NCI-H2227 (cell line): ENCODE data around the gene RPS2.

ENCODE experiments used
- DNase-seq: peaks from one replicate; lab custom pipeline; 2025; ENCODE audit not compliant: unreplicated experiment; lab: John Stamatoyannopoulos, UW

The RPS2 gene

DNA sequence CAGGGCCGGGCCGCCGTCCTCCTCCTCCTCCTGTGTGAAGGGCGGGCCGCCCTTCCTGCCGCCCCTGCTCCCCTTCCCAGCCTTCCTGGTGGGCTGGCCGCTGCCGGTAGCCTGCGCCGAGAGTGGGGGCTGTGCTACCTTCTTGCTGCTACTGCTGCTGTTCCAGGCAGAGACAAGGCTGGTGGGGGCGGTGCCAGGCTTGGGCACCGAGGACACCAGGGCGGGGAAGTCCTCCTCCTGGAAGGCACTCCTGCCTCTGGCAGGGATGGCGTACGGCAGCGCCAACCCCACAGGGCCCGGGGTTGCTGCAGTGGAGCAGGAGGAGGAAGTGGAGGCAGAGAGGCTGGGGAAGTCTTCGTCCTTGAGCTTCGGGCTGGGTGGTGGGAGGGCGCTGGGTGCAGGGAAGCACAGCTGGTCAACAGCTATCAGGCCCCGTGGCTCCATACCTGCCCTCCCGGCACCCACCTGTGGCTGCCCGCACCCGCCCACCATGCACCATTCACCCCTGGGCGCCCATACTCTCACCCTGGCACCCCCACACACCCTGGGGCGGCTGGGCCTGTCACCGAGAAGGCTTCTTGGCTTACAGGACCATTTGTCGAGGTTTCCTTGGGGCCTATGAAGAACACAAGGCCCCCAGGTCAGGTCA, 35.4 kb upstream of the RPS2 start:
- no peak for DNase-seq

- DNase-seq = no peak
Measured at GRCh38 chr16:1998852-1999801, 34.5 kb upstream of the RPS2 start.

DNA sequence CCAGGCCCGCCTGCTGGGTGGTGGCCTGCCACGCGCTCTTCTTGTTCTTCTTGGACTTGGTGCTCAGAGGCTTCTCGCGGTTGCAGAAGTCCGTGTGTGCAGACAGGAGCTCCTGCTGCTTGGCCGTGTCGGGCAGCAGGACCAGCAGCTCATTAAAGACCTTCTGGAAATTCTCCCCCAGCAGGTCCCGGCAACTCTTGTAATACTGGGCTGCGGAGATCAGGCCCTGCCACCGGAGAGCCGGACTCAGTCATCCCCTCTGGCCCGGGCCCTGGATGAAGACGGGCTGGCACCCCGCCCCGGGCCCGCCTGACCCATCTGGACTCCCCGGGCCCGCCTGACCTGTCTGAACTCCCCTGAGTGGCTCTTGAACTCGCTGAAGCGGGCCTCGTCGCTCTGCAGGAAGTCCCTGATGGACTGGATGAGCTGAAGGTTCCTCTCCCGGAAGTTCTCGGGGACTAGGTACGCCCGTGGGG, 33.8 kb upstream of the RPS2 start:
- no peak for DNase-seq

DNA sequence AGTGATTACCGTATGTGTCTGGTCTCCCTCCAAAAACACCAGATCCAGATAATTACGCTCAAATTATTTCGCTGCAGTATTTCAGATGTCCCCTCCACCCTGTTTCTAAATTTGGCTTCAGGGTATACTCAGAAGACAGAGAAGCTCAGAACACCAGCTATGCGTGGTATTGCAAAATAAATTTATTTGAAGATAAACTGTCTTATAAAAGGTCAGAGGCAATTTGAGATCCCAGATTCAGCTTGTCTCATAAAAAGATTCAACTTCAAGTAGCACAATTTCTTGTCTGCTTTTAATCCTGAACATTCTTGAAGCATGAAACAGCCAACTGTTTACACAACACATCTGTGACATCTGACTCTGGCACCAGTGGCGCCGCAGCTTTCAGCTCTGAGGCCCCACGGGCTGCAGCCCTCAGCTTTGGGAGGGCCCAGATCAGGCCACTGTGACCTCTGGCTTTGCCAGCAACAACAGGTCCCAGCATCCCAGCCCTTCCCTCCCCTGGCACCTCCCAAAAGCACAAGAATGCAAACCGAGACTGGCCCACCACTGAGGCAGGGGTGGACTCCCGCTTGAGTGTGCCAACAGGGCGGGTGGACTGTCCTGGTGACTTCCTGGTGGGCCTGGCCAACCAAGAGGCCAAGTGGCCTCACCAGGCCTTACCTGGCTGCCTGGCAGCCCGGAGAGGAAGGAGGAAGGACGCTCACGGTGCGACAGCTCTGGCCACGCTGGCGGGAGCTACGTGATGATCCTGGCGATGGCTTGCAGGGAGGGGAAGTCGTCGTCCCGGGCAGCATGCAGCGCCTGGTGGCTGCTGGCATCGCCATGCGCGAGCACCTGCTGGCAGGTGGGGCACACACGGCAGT, 33.1 kb upstream of the RPS2 start:
- DNase-seq = no peak

DNA sequence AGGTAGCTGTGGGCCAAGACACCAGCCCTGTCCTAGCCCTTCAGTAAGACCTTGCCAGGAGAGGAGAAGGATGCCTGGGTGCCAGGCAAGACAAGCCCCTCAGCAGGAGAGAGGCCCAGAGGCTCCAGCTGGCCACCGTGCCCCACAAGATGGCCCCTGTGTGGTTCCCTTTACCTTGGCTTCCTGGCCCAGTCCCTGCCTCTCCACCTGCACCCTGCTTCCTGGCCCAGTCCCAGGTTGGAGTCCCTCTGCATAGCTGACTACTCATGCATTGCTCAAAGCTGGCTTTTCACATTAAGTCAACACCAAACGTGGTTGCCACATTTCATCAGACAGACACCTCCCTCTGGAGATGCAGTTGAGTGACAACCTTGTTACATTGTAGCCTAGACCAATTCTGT, 29.1 kb upstream of the RPS2 start:
- DNase-seq = no peak

DNA sequence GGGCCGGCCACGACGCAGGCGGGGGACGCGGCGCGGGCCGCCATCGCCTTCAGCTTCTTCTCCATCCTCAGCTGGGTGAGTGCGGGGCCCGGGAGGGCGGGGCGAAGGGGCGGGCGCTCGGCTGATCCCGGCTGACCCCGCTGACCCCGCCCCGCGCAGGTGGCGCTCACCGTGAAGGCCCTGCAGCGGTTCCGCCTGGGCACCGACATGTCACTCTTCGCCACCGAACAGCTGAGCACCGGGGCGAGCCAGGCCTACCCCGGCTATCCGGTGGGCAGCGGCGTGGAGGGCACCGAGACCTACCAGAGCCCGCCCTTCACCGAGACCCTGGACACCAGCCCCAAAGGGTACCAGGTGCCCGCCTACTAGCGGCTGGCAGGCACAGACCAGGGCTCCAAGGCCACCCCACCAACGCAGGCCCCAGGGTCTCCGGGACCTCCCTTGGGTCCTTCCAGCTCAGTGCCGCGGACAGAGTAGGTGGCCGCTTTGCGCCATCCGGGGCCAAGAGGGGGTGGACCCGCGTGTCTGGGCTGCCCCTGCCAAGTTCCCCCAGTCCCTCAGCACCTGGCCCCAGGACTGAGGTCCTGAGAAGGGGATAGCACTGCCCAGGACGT, 28.2 kb upstream of the RPS2 start:
- no peak for DNase-seq

- no peak for DNase-seq
Measured at GRCh38 chr16:1991948-1992703, 27.5 kb upstream of the RPS2 start.

GRCh38 chr16:1991588-1991947, 26.9 kb upstream of the RPS2 start:
- DNase-seq = no peak

GRCh38 chr16:1991135-1991551, 26.5 kb upstream of the RPS2 start:
- DNase-seq = no peak

- DNase-seq = peak; percentile 76
Measured at GRCh38 chr16:1990351-1991134, 25.9 kb upstream of the RPS2 start.

DNA sequence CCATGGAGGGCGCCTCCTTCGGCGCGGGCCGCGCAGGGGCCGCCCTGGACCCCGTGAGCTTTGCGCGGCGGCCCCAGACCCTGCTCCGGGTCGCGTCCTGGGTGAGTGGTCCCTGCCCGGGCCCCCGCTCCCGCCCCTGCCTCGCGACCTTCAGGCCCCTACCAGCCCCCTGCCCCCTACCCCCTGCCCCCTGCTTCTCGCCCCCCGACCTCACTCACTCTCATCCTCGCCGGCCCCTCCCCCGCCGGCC, 25.4 kb upstream of the RPS2 start:
- DNase-seq = no peak

DNA sequence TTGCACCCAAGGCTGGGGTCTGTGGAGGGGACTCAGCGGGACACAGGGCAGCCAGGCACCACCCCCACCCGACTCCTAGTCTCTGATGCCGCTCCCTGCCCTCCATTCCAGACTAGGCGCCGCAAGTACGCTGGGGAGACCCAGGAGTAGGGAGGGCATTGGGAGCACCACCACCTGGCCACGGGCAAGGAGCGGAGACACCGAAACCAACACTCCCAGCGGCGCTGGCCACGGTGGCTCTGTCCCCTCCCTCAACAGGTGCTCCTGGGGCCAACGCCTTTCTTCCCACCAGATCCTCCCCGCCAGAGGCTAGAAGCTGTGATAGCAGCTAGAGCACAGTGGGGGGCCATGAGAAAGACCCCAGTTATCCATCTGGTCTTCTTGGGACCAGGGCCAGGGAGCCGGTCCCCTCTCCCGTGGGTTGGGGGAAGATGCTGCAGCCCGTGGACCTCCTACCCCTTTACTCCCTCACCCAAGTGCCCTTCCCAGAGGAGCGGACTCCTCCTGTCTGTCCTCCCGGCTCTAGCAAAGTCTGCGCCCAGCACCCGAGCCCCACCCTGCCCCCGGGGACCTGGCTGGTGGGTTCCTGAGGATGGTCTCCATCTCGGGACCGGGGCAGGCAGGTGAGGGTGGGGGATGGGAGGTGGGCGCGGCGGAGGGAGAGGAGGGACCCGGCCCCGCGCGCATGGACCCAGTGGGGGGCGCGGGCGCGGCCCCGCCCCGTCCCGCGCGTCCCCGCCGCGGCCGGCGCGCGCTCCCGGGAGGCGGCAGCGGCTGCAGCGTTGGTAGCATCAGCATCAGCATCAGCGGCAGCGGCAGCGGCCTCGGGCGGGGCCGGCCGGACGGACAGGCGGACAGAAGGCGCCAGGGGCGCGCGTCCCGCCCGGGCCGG, 24.8 kb upstream of the RPS2 start, which contains the start of gene SYNGR3:
Gene SYNGR3, plus strand, starts transcription at position 762 of the 892 bp plus-strand sequence. CDS start 133 bp downstream, outside the sequence.
- peak; percentile 69 for DNase-seq

DNA sequence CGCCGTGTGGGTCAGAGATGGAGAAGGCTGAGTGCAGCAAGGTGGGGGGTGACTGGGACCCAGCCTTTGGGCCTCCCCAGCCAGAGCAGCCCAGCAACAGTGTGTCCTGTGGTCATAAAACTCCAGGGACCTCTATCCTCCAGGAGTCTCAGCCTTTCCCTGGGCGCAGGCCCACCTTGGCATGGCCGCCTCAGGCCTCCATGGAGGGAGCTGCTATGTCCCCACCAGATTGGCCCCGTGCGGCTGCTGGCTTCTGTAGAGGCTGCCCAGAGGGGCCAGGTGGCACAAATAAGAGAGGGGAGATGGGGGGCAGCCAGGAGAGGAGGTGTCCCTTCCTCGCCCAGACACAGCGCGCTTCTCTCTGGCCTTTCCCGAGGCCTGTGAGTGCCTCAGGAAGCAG, 22.6 kb upstream of the RPS2 start:
- DNase-seq = no peak

DNA sequence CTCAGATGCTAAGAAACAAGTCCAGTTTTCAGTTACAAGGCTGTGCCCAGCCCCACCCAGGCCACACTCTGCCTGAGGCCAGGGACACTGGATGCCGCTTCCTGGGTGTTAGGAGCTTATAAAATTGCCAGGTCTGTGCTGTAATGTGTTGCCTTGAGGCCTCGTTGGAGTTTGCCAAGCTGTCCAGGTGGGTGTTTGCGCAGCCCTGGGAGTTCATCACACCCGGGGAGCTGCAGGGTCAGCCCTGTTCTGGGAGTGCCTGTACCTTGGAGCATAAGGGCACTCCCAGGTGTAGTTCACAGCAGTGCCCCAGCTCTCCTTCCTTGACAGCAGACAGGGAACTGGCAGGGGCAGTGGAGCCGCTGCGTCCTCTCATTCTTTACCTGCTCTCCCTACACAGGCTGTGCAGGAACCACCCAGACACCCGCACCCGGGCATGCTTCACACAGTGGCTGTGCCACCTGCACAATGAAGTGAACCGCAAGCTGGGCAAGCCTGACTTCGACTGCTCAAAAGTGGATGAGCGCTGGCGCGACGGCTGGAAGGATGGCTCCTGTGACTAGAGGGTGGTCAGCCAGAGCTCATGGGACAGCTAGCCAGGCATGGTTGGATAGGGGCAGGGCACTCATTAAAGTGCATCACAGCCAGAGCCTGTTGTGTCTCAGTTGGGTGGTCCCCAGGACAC, 21.0 kb upstream of the RPS2 start:
- no peak for DNase-seq

- DNase-seq = no peak
Measured at GRCh38 chr16:1984347-1985225, 20.0 kb upstream of the RPS2 start.

- peak; percentile 97 for DNase-seq
Measured at GRCh38 chr16:1983544-1984346, 19.1 kb upstream of the RPS2 start, which contains the start of gene GFER. Gene GFER, plus strand, starts transcription at chr16:1984193. Its CDS starts 26 bp downstream, at chr16:1984219.
